Peyer's patch (tissue), 4 donors: Measurements from ENCODE around the gene MACROD2.

ENCODE experiments used
- POLR2A ChIP-seq, 2 donors: fragments of 450-650 bp; IDR thresholded peaks; one replicate each; pipeline ENCODE4 v1.5.1; 2017; ENCODE audit warnings: antibody characterized with exemption in 2 of 2, mild to moderate bottlenecking in 2 of 2, moderate library complexity in 2 of 2
- TF ChIP-seq, protein P1 (sequence below), 6 experiments: fragments of 450-650 bp in 4 of 6; fragments of 200-600 bp in 2 of 6; sonication (generic) in 1 of 6; IDR thresholded peaks; one replicate each; pipeline ENCODE4 v1.5.1; 2017 to 2019; ENCODE audit warnings: antibody characterized with exemption in 6 of 6, mild to moderate bottlenecking in 3 of 6, moderate library complexity in 1 of 6

DNA sequence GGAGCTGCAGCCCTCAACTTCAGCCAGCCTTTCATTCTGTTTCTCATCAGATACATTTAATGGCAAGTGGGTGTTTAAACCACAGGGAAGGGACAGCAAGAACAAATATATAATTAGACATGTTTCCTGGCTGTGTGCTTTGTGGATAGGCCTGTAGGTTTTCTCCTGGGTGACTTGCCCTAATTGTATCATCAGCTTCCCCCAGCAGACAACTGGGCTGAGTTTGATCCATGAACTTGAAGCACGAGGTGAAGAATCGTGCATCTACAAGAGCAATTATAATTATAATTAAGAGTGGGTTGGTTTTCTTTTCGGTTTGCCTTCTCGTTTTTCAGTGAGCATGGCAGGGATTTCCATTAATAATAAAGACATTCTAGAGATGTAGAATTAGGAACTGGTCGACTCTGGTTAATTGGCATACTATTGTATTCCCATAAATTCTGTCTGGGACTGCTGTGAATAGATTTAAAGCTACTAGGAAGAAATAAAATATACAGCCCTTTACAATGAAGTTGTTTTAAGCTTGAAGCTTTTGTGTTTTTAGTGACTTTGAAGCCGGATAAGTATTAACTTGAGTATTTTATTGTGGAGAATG is 1525.7 kb downstream of the MACROD2 start:
- TF ChIP-seq, protein P1, sequence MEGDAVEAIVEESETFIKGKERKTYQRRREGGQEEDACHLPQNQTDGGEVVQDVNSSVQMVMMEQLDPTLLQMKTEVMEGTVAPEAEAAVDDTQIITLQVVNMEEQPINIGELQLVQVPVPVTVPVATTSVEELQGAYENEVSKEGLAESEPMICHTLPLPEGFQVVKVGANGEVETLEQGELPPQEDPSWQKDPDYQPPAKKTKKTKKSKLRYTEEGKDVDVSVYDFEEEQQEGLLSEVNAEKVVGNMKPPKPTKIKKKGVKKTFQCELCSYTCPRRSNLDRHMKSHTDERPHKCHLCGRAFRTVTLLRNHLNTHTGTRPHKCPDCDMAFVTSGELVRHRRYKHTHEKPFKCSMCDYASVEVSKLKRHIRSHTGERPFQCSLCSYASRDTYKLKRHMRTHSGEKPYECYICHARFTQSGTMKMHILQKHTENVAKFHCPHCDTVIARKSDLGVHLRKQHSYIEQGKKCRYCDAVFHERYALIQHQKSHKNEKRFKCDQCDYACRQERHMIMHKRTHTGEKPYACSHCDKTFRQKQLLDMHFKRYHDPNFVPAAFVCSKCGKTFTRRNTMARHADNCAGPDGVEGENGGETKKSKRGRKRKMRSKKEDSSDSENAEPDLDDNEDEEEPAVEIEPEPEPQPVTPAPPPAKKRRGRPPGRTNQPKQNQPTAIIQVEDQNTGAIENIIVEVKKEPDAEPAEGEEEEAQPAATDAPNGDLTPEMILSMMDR (IDR thresholded peaks at IDR 0.05), result no peak
- no peak for TF ChIP-seq POLR2A (IDR thresholded peaks at IDR 0.05)
